Thyroid gland (tissue), 4 donors: ENCODE results near the gene WWP2.
"Not testable (repeated sequence)": the region's sequence is repeated elsewhere in the genome, so short reads cannot be mapped to it uniquely, and the experiment has no call there.

Experiments
- CTCF ChIP-seq, 6 experiments: fragments of 200-600 bp in 3 of 6; fragments of 450-650 bp in 3 of 6; sonication (generic) in 3 of 6; IDR thresholded peaks; one replicate each; pipeline ENCODE4 v1.5.1; 2016 to 2019; ENCODE audit warnings: antibody characterized with exemption in 6 of 6, mild to moderate bottlenecking in 2 of 6, inconsistent platforms in 1 of 6, moderate library complexity in 1 of 6
- POLR2A ChIP-seq, 2 donors: fragments of 450-650 bp; IDR thresholded peaks; one replicate each; pipeline ENCODE4 v1.6.1; 2017; ENCODE audit warnings: antibody characterized with exemption in 2 of 2, mild to moderate bottlenecking in 2 of 2, moderate library complexity in 1 of 2

- TF ChIP-seq CTCF, POLR2A (IDR thresholded peaks at IDR 0.05): not testable (repeated sequence)
Observed at GRCh38 chr16:69791391-69791847, 29.3 kb downstream of the WWP2 start.
